A673 (cell line): ENCODE results near the gene CFAP52. TPM values are rescaled to one million over a fixed set of nuclear protein-coding genes. Genes with fewer than 3 reads are reported as not detected.
A peak's percentile ranks its signal among the peaks of the same experiment; 100 is the strongest.

Experiments
- BruUV-seq: library from RNA; stranded (reverse); fragments of 400-500 nt; replicated peaks from 2 replicates; lab custom pipeline; 2021; lab: Mats Ljungman, UMichigan
- CTCF ChIA-PET: fragments of 300-600 bp; sonication (Branson Sonifier 250); formaldehyde crosslinking; loops from one replicate; lab custom pipeline; 2022; ENCODE audit warnings: antibody characterized with exemption; lab: Charles Lee
- POLR2A ChIA-PET: fragments of 300-600 bp; sonication (Branson Sonifier 250); formaldehyde crosslinking; loops from one replicate; lab custom pipeline; 2022; ENCODE audit warnings: antibody characterized with exemption; ENCODE audit not compliant: low non-redundant PET; lab: Charles Lee
- DNase-seq: peaks from one replicate; pipeline ENCODE4 v3.0.0-alpha.2; 2015; ENCODE audit warnings: low spot score
- H3K27ac ChIP-seq: fragments of 200-600 bp; sonication (generic); 2 replicates; pipeline ENCODE4 v1.5.1; 2016; ENCODE audit warnings: mixed run types, low read depth, mild to moderate bottlenecking, mixed read lengths, antibody characterized with exemption, low read length; ENCODE audit not compliant: poor library complexity, severe bottlenecking
- H3K27me3 ChIP-seq: fragments of 200-600 bp; sonication (generic); replicated peaks from 2 replicates; pipeline ENCODE4 v1.6.1; 2017; ENCODE audit warnings: mixed run types, low read depth, mild to moderate bottlenecking, mixed read lengths, antibody characterized with exemption, low read length; ENCODE audit not compliant: insufficient read depth, poor library complexity
- H3K36me3 ChIP-seq: fragments of 200-600 bp; sonication (generic); 2 replicates; pipeline ENCODE4 v1.6.1; 2016; ENCODE audit warnings: mixed run types, mild to moderate bottlenecking, mixed read lengths, antibody characterized with exemption, low read length; ENCODE audit not compliant: insufficient read depth, poor library complexity, severe bottlenecking
- H3K4me1 ChIP-seq: fragments of 200-600 bp; sonication (generic); 2 replicates; pipeline ENCODE4 v1.6.1; 2017; ENCODE audit warnings: mixed run types, mild to moderate bottlenecking, mixed read lengths, antibody characterized with exemption, low read length; ENCODE audit not compliant: insufficient read depth, poor library complexity, severe bottlenecking
- H3K4me3 ChIP-seq: fragments of 200-600 bp; sonication (generic); 2 replicates; pipeline ENCODE4 v1.5.1; 2016; ENCODE audit warnings: low read depth, mixed run types, mild to moderate bottlenecking, mixed read lengths, low read length; ENCODE audit not compliant: poor library complexity, severe bottlenecking
- H3K9me3 ChIP-seq: fragments of 200-600 bp; sonication (generic); 2 replicates; pipeline ENCODE4 v1.6.1; 2016; ENCODE audit warnings: mixed run types, low read depth, mild to moderate bottlenecking, mixed read lengths, antibody characterized with exemption, low read length; ENCODE audit not compliant: poor library complexity, severe bottlenecking
- CTCF ChIP-seq: fragments of 300-800, 200-600 bp; sonication (generic); conservative IDR thresholded peaks from 2 replicates; pipeline ENCODE4 v1.5.1; 2017; ENCODE audit warnings: low read depth, mild to moderate bottlenecking, antibody characterized with exemption, low read length, moderate library complexity, mixed read lengths
- EZH2 ChIP-seq: fragments of 200-600 bp; sonication (generic); IDR thresholded peaks from 2 replicates; pipeline ENCODE4 v1.6.1; 2017; ENCODE audit warnings: borderline replicate concordance, low read depth, mild to moderate bottlenecking, mixed read lengths, antibody characterized with exemption, low read length; ENCODE audit not compliant: poor library complexity, severe bottlenecking
- intact Hi-C: fragments of 100-400 bp; cut with micrococcal nuclease; formaldehyde crosslinking; loops from one replicate; pipeline ENCODE4 v1.10.0; 2022; ENCODE audit not compliant: unreplicated experiment
- total RNA-seq: library from RNA; stranded (reverse); gene quantifications from 2 replicates; pipeline ENCODE4 v1.2.3, GENCODE V29; 2021

Gene CFAP52
- total RNA-seq, 1 experiment from 2014 or later = not detected

- ChIA-PET POLR2A (interaction anchor here (0.6 kb wide), 1 partner anchor 540 kb away, joined by 3 read pairs; no protein-coding TSS in a partner anchor), CTCF (interaction anchor here (0.6 kb wide), 3 partner anchors 168 to 507 kb away, joined by 3 read pairs; no protein-coding TSS in a partner anchor)
- TF ChIP-seq EZH2 = no peak
- TF ChIP-seq CTCF = peak; percentile 71
- peak; percentile 33 for DNase-seq
- Histone ChIP-seq H3K4me1 (no peaks in the 10 kb centered on the region), H3K36me3 (no peaks in the 10 kb centered on the region), H3K27me3 (no peaks in the 10 kb centered on the region), H3K9me3 (no peaks in the 10 kb centered on the region), H3K4me3 (no peak overlapping the region), H3K27ac (no peak overlapping the region)
- no TSS peak for BruUV-seq
- intact Hi-C loops = loop anchor here (10.0 kb wide), 2 partner anchors 224 to 774 kb away; partner anchors contain the start of gene SPDYE4
These were observed 47.3 kb upstream of the CFAP52 start for GRCh38 chr17:9529033-9529700.

- intact Hi-C loops = no loop called here
- TF ChIP-seq CTCF = no peak
- TF ChIP-seq EZH2 = no peak
- H3K4me1 ChIP-seq = no peaks in the 10 kb centered on the region
- no peaks in the 10 kb centered on the region for H3K9me3 ChIP-seq
- H3K4me3 ChIP-seq = no peak overlapping the region
- CTCF ChIA-PET = no interaction called here
- DNase-seq = no peak
- POLR2A ChIA-PET = no interaction called here
- no TSS peak for BruUV-seq
- no peaks in the 10 kb centered on the region for H3K36me3 ChIP-seq
- H3K27ac ChIP-seq = no peak overlapping the region
- no peaks in the 10 kb centered on the region for H3K27me3 ChIP-seq
These were observed 45.4 kb upstream of the CFAP52 start for GRCh38 chr17:9531034-9531433.

GRCh38 chr17:9532715-9533114, 43.7 kb upstream of the CFAP52 start:
- H3K27me3 ChIP-seq = no peaks in the 10 kb centered on the region
- POLR2A ChIA-PET = no interaction called here
- CTCF ChIA-PET = no interaction called here
- TF ChIP-seq EZH2 (no peak), CTCF (no peak)
- no peaks in the 10 kb centered on the region for H3K9me3 ChIP-seq
- no TSS peak for BruUV-seq
- DNase-seq = no peak
- H3K4me3 ChIP-seq = no peak overlapping the region
- intact Hi-C loops = no loop called here
- no peak overlapping the region for H3K27ac ChIP-seq
- peaks cover 3% of the 10 kb centered on the region for H3K4me1 ChIP-seq
- no peaks in the 10 kb centered on the region for H3K36me3 ChIP-seq
